ENCODE measurements around the gene KIAA0319L.
A peak's percentile ranks its signal among the peaks of the same experiment; 100 is the strongest.
"Not testable (repeated sequence)": the region's sequence is repeated elsewhere in the genome, so short reads cannot be mapped to it uniquely, and the experiment has no call there.

KIAA0319L gene

DNA sequence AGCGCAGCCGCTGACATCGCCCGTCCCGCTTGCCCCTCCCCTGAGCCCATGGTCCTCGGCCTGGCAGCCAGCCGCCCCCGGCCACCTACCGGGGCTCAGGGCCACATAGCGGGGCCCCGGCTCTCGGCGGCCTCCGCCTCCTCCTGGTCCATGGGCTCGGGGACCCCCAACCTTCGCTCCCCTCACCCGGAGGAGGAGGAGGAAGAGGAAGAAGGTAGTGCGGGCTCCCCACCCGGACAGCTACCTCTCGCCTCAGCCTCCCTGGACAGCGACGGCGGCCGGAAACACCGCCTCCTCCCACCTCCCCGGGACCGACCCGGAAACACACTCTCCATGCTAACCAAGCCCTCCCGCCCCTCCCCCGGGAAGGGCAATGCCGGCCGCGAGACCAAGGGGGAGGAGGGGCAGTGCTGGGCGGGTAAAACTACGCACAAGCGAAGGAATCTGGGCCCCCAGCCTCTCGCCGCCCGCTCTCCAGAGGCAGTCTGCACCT lies at the start of gene KIAA0319L:
TSS of gene KIAA0319L (minus strand) at position 286 of the 493 bp plus-strand sequence. CDS start 2,912 bp downstream, outside the sequence.
- DNase-seq (ENCODE audit: low read depth, low spot score): no peak

DNA sequence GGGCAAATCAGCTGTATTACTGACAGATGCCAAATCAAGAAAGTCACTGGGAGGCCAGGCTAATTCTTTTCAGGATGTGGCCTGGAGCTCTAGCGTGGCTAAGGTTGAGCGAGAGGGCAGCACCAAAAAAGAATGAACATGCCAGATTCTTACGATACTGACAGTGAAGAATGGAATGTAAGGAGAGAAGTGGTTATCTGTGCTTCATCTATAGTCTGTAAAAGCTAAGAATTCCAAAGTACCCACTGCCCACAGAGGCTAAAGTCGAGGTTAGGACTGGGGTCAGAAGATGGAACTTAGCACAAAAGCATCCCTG lies 48.6 kb upstream of the KIAA0319L start:
- DNase-seq (ENCODE audit: low read depth, low spot score): peak; percentile 72

- peak; percentile 33 for DNase-seq (ENCODE audit: low read depth, low spot score)
Observed at GRCh38 chr1:35605071-35605866, 48.1 kb upstream of the KIAA0319L start.

GRCh38 chr1:35603941-35604340 lies 46.7 kb upstream of the KIAA0319L start:
- DNase-seq (ENCODE audit: low read depth, low spot score): no peak

GRCh38 chr1:35603468-35603867 lies 46.3 kb upstream of the KIAA0319L start:
- DNase-seq (ENCODE audit: low read depth, low spot score): no peak

- DNase-seq (ENCODE audit: low read depth, low spot score): no peak
Observed at GRCh38 chr1:35600593-35600992, 43.4 kb upstream of the KIAA0319L start.

- DNase-seq (ENCODE audit: low read depth, low spot score): no peak
Observed at GRCh38 chr1:35599411-35599810, 42.2 kb upstream of the KIAA0319L start.

DNA sequence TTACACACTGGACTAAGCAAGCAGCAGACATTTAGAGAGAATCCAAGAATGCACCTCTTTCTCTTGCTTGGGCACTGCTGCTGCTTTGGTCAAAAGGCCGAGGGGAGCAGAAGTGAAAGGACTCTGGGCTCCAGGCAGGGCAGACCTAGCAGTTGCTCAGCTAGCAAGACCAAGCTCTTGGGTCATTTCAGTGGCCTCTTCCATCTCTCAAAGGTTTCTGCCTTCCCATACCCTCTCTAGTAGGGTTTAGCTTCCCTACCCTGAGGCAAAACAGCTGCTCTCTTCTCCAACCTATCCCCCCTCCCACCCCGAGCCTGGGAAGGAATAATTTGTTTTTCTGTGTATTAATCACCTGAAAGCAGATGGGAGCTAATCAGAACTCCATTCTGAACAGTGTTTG lies 41.7 kb upstream of the KIAA0319L start:
- no peak for DNase-seq (ENCODE audit: low read depth, low spot score)

DNA sequence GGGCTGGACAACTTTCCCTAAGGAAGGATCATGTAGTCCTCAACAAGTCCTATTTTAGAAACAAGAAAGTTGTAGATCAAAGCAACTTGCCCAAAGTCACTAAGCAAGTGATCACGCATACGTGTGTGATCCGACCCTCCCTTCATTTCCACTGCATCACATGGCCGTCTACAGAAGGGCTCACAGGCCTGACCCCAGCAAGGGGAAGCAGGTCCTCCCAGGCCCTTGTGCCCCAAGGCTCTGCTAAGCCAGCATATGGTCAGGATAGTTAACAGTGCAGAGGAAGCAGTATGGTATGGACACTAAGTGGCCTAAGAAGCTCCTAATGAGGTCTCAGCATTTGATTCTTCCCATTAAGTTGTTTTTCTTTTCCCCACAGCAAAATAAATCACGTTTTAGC lies 40.7 kb upstream of the KIAA0319L start:
- DNase-seq (ENCODE audit: low read depth, low spot score): no peak

GRCh38 chr1:35595684-35596083 lies 38.5 kb upstream of the KIAA0319L start:
- DNase-seq (ENCODE audit: low read depth, low spot score): no peak

- no peak for DNase-seq (ENCODE audit: low read depth, low spot score)
Observed at GRCh38 chr1:35594005-35594760, 37.0 kb upstream of the KIAA0319L start.

GRCh38 chr1:35592991-35593769 lies 36.0 kb upstream of the KIAA0319L start:
- no peak for DNase-seq (ENCODE audit: low read depth, low spot score)

- no peak for DNase-seq (ENCODE audit: low read depth, low spot score)
Observed at GRCh38 chr1:35591211-35591610, 34.0 kb upstream of the KIAA0319L start.

DNA sequence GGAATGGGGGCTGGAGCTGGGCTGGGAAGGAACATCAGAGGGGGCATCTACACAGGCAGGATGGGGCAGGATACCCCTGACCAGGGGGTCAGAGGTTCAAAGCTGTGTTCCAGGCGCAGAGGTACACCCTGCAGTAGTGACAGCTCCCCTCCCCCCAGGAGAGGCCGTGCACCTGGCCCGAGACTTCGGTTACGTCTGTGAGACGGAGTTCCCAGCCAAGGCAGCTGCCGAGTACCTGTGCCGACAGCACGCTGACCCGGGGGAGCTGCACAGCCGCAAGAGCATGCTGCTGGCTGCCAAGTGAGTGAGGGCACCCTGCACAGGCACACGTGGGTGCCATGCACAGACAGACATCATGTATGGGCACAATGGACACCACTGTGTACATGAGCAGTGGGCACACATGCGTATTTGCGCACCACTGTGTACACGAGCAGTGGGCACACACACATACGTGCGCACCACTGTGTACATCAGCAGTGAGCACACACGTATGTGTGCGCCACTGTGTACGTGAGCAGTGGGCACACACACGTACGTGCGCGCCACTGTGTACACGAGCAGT lies 33.4 kb upstream of the KIAA0319L start:
- DNase-seq (ENCODE audit: low read depth, low spot score): no peak

GRCh38 chr1:35589516-35590427 lies 32.6 kb upstream of the KIAA0319L start:
- DNase-seq (ENCODE audit: low read depth, low spot score): no peak

GRCh38 chr1:35588197-35588910 lies 31.2 kb upstream of the KIAA0319L start:
- no peak for DNase-seq (ENCODE audit: low read depth, low spot score)

- no peak for DNase-seq (ENCODE audit: low read depth, low spot score)
Observed at GRCh38 chr1:35587736-35588135, 30.5 kb upstream of the KIAA0319L start.

DNA sequence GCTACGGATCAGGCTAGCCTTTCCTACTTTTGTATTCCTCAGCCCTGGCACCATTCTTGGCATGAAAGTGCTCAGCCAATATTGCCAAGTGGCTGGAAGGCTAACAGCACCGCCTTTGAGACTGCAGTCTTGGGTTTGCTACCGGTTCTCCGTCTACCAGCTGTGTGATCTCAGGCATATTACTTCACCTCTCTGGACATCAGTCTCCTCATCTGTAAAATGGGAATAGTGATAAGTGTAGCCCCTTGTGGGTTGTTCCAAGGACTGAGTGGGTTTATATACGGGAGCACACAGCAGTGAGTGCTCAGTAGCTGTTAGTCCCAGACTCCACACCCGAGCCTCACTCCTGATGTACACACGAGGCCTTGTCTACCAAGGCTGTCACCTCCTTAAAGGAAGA lies 29.6 kb upstream of the KIAA0319L start:
- DNase-seq (ENCODE audit: low read depth, low spot score): no peak

GRCh38 chr1:35585805-35586204 lies 28.6 kb upstream of the KIAA0319L start:
- not testable (repeated sequence) for DNase-seq (ENCODE audit: low read depth, low spot score)

DNA sequence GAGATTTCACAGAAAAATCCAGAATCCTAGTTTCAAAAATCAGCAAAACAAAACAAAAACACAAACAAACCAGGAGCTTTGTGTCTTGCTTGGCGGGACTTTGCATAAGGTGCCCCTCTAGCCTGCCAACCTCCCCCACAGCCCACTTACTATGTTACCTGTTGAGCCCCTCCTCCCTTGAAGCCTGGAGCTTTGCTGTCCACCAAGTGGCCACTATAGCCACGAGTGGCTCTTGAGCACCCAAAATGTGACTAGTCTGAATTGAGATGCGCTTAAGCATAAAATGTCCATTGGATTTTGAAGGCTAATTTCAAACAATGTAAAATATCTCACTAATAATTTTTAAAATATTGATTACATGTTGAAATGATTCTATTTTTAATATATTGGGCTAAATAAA lies 28.1 kb upstream of the KIAA0319L start:
- no peak for DNase-seq (ENCODE audit: low read depth, low spot score)

All from astrocyte of the hippocampus (primary cell).